ENCODE data around the gene WAPL.

The WAPL gene

DNA sequence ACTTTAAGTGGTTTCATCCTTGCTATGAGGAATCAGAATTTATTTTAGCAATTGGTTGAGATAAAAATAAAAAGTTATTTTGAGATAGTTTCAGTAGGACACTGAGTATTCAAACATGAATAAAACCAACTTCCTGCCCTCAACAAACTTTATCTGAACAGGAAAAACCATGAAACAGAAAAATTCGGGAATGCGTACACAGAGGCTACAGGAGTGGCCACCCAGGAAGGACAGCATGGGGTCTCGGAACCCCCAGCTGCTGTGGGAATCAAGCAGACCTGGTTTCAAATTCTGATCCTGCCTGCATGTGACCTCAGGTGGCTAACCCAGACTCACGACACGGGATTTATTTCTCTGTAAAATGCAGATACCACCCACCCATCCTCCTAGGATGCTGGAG is 106.0 kb downstream of the WAPL start:
- DNase-seq (ENCODE audit: low read depth, low spot score): no peak
- TF ChIP-seq, protein P1, sequence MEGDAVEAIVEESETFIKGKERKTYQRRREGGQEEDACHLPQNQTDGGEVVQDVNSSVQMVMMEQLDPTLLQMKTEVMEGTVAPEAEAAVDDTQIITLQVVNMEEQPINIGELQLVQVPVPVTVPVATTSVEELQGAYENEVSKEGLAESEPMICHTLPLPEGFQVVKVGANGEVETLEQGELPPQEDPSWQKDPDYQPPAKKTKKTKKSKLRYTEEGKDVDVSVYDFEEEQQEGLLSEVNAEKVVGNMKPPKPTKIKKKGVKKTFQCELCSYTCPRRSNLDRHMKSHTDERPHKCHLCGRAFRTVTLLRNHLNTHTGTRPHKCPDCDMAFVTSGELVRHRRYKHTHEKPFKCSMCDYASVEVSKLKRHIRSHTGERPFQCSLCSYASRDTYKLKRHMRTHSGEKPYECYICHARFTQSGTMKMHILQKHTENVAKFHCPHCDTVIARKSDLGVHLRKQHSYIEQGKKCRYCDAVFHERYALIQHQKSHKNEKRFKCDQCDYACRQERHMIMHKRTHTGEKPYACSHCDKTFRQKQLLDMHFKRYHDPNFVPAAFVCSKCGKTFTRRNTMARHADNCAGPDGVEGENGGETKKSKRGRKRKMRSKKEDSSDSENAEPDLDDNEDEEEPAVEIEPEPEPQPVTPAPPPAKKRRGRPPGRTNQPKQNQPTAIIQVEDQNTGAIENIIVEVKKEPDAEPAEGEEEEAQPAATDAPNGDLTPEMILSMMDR (IDR thresholded peaks at IDR 0.05; ENCODE audit: low read depth, low read length): no peak
- in situ Hi-C loops (cut with HindIII; ENCODE audit: low sequenced_read_pairs): no loop called here
- H3K4me3 ChIP-seq (ENCODE audit: low read depth, low read length): no peak overlapping the region

DNA sequence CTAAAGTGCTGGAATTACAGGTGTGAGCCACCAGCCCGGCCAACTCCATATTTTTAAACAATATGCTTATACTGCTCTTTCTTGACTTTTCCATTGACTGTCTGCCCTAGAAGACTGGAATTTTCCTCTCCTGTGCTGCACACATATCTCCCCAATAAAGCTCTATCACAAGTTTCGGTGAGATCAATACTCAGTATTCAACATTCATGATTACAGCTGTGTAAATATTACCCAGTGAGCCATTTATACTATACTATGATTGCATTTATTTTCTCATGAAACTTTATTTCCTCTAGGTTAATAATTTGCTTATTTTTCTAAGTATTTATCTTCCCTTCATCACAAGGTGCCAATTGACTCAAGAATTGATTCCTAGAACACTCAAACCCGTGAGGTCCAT is 106.5 kb downstream of the WAPL start:
- TF ChIP-seq, protein P1 (IDR thresholded peaks at IDR 0.05; ENCODE audit: low read depth, low read length): no peak
- H3K4me3 ChIP-seq (ENCODE audit: low read depth, low read length): no peak overlapping the region
- in situ Hi-C loops (cut with HindIII; ENCODE audit: low sequenced_read_pairs): no loop called here
- DNase-seq (ENCODE audit: low read depth, low spot score): no peak

DNA sequence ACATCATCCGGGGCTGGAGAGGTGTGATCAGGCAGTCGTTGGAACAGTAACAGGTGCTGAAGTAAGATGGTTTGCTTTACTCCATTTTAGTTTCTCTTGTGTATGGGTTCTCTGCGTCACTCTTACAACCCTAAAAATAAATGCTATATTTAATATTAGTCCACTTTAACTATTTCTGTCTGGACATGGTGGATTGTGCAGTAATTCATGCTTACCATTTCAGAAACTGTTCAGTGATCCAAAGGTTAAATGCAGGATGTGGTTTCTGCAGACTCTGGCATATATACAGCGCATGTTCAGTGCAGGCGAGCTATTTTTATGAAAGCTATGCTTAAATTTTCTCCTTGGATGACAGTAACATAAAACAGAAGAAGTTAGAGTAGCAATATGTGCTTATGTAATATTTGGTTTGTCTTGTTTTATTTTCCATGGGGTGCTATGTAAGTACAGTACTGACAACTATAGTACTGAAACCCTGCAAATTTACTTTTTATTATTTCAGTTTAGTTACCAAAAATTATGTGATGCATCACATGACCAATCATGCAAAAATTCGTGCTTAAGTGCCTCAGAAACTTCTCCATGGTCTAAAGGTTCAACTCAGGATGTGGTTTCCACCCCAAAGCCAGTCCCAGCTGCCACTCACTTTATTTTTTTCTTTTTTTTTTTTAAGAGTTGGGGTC is 108.4 kb downstream of the WAPL start:
- in situ Hi-C loops (cut with HindIII; ENCODE audit: low sequenced_read_pairs): no loop called here
- H3K4me3 ChIP-seq (ENCODE audit: low read depth, low read length): no peak overlapping the region
- peak; percentile 44 for DNase-seq (ENCODE audit: low read depth, low spot score)
- TF ChIP-seq, protein P1 (IDR thresholded peaks at IDR 0.05; ENCODE audit: low read depth, low read length): no peak

DNA sequence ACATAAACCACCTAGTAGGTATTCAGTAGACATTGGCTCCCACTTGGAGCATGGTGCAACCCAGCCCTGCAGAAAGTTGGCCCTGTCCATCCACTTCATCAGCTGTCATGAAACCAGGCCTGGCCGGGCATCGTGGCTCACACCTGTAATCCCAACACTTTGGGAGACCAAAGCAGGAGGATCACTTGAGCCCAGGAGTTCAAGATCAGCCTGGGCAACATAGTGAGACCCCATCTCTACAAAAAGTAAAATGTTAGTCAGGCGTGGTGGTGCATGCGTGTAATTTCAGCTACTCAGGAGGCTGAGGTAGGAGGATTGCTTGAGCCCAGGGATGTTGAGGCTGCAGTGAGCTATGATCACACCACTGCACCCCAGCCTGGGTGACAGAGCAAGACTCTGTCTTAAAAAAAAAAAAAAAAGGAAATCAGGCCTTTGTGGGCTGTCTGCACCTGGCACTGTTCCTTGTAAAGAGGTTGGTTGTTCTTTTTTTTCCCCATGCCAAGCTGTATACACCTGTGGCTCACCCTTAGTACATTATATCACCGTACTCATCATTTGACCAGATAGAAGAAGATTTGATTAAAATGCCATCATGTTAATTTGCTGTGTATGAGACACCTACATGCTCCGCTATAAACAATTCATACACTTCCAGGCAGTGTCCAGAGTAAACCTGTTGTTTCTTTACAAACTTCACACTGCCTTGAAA is 109.6 kb downstream of the WAPL start:
- no peak for DNase-seq (ENCODE audit: low read depth, low spot score)
- no peak overlapping the region for H3K4me3 ChIP-seq (ENCODE audit: low read depth, low read length)
- TF ChIP-seq, protein P1 (IDR thresholded peaks at IDR 0.05; ENCODE audit: low read depth, low read length): no peak
- in situ Hi-C loops (cut with HindIII; ENCODE audit: low sequenced_read_pairs): no loop called here

DNA sequence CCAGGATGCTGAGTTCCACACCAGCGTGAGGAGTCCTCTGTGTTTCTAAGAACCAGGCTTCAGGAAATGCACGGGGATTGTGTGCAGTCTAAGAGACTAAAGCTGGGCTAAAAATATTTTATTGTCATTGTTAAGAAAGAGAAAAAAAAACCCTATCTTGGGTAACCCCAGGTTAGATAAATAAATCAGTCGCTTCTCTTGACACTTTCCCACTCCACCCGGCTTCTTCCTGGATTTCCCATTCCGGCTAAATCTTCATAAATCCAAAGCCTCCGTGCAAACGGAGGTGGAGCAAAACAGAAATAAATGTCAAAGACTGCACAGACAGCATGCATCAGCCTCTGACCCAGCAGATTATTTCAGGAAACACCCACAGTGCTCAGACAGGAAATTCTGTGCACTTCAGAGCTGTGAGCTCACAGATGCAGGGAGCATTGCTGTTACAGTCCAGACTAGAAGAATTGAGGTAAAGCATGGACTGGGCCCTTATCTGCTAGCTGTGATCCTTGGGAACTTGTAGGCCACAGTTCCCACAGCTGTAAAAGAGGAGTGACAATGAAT is 110.2 kb downstream of the WAPL start:
- TF ChIP-seq, protein P1 (IDR thresholded peaks at IDR 0.05; ENCODE audit: low read depth, low read length): no peak
- DNase-seq (ENCODE audit: low read depth, low spot score): peak; percentile 73
- in situ Hi-C loops (cut with HindIII; ENCODE audit: low sequenced_read_pairs): no loop called here
- H3K4me3 ChIP-seq (ENCODE audit: low read depth, low read length): no peak overlapping the region

DNA sequence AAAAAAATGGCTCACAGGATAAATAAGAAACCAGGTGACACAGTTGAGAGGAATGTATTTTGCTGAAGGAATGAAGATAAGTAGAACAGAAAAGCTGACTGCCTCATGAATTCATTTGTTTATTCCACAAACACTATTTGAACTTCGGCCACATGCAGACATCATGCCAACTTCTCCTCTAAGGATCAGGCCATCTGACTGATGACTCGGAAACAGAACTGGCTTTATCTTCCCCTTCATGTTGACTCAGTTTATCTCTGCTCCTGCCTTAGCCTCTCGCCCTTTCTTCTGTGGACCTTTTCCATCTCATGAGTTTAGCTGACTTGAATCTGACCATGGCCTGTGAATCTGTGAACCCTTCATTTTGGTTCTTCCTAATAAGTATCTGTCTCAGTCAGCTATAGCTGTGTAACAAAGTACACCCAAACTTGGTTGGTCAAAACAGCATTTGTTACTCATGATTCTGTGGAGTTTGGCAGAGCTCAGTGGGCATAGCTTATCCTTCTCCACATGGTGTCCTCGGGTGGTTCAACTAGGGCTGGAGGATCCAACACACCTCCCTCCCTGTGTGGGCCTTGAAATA is 111.0 kb downstream of the WAPL start:
- H3K4me3 ChIP-seq (ENCODE audit: low read depth, low read length): no peak overlapping the region
- TF ChIP-seq, protein P1 (IDR thresholded peaks at IDR 0.05; ENCODE audit: low read depth, low read length): no peak
- in situ Hi-C loops (cut with HindIII; ENCODE audit: low sequenced_read_pairs): no loop called here
- peak; percentile 72 for DNase-seq (ENCODE audit: low read depth, low spot score)

Measured in astrocyte of the spinal cord (primary cell).